K562 (cell line): ENCODE measurements around the gene TLCD4. TPM values are rescaled to one million over a fixed set of nuclear protein-coding genes. Genes with fewer than 3 reads are reported as not detected.

ENCODE experiments used
- ATF7 ChIP-seq: fragments of 450-650 bp; IDR thresholded peaks from 2 replicates; pipeline ENCODE4 v1.7.1; 2014; ENCODE audit warnings: mild to moderate bottlenecking, moderate library complexity
- CBX3 ChIP-seq, 2 experiments: IDR thresholded peaks; 1 replicate in 1 of 2; 2 replicates in 1 of 2; pipeline ENCODE4 v1.6.1; 2012; ENCODE audit warnings: inconsistent platforms in 2 of 2, low read length in 2 of 2, borderline replicate concordance in 1 of 2, control low read depth in 1 of 2
- CCNT2 ChIP-seq: IDR thresholded peaks from 2 replicates; pipeline ENCODE4 v1.6.1; 2011; ENCODE audit warnings: borderline replicate concordance, low read depth, mild to moderate bottlenecking, moderate library complexity, mixed read lengths, low read length; ENCODE audit not compliant: insufficient read length; ENCODE audit errors: extremely low read depth
- DPF2 ChIP-seq: fragments of 450-650 bp; IDR thresholded peaks from 2 replicates; pipeline ENCODE4 v1.6.1; 2016
- ELF1 ChIP-seq: fragments of 200-800 bp; sonication (Bioruptor generic); IDR thresholded peaks from 2 replicates; pipeline ENCODE4 v1.6.1; 2016; ENCODE audit warnings: missing genetic modification characterization, missing compliant biosample characterization
- MNT ChIP-seq, 2 experiments: fragments of 450-650 bp; conservative IDR thresholded peaks; 2 replicates each; pipeline ENCODE4 v1.6.1; 2017; ENCODE audit warnings: mild to moderate bottlenecking in 2 of 2, moderate library complexity in 2 of 2
- PHF20 ChIP-seq: fragments of 450-650 bp; IDR thresholded peaks from 2 replicates; pipeline ENCODE4 v1.6.1; 2018; ENCODE audit not compliant: partially characterized antibody
- TAF1 ChIP-seq: IDR thresholded peaks from 2 replicates; pipeline ENCODE4 v1.6.1; 2011; ENCODE audit warnings: mild to moderate bottlenecking, low read length, moderate library complexity; ENCODE audit not compliant: insufficient read depth, control insufficient read depth, severe bottlenecking; ENCODE audit errors: extremely low read depth
- ZNF592 ChIP-seq: fragments of 450-650 bp; IDR thresholded peaks from 2 replicates; pipeline ENCODE4 v1.6.1; 2017; ENCODE audit warnings: antibody characterized with exemption, mild to moderate bottlenecking
- polyA plus RNA-seq, 8 experiments: library from polyadenylated mRNA; depleted of rRNA in 4 of 8; stranded (reverse) in 5 of 8; unstranded in 3 of 8; fragments of >200 nt; fragmentation: Nextera tagmentation in 2 of 8; fragmentation: Illumina TruSeq in 1 of 8; extraction: Ambion mirVana in 2 of 8; extraction: Trizol in 1 of 8; gene quantifications; 2 replicates each; pipeline versions ENCODE4 v1.2.1 to v1.2.3, GENCODE V29; 2011 to 2014; ENCODE audit warnings: inconsistent platforms in 1 of 8, missing spikeins in 1 of 8
- total RNA-seq, 7 experiments: library from RNA; depleted of rRNA in 6 of 7; stranded (reverse); fragments of >200 nt in 6 of 7; fragmentation: Illumina TruSeq in 2 of 7; extraction: Trizol in 2 of 7; gene quantifications; 2 replicates each; pipeline versions ENCODE4 v1.2.1 to v1.2.3, GENCODE V29; 2011 to 2021; ENCODE audit warnings: low replicate concordance in 1 of 7
- TF ChIP-seq, protein P1 (sequence below), 3 experiments: fragments of 200-800 bp in 1 of 3; fragments of 250-450 bp in 1 of 3; fragments of 450-650 bp in 1 of 3; sonication (Bioruptor Pico) in 1 of 3; sonication (Bioruptor generic) in 1 of 3; formaldehyde crosslinking in 1 of 3; IDR thresholded peaks; 2 replicates each; pipeline versions ENCODE4 v1.6.1 to v1.8.0; 2016 to 2022; ENCODE audit warnings: mild to moderate bottlenecking in 2 of 3, missing genetic modification characterization in 2 of 3, missing compliant biosample characterization in 1 of 3, moderate library complexity in 1 of 3
- TF ChIP-seq, protein P2 (sequence below): fragments of 250-450 bp; sonication (Bioruptor Pico); IDR thresholded peaks from 2 replicates; pipeline ENCODE4 v1.8.0; 2022; ENCODE audit warnings: inconsistent platforms, mild to moderate bottlenecking, moderate library complexity, borderline replicate concordance
- TF ChIP-seq, protein P3 (sequence below): fragments of 450-650 bp; IDR thresholded peaks from 2 replicates; pipeline ENCODE4 v1.6.1; 2014; ENCODE audit warnings: low read depth, mild to moderate bottlenecking, moderate library complexity, borderline replicate concordance

TLCD4 gene
- total and polyA plus RNA-seq, 9 of the 15 experiments (the other 6 are each of a cell fraction or from before 2014, with no cell fraction given), result 3.5 to 19.8 (median 7.6) TPM

DNA sequence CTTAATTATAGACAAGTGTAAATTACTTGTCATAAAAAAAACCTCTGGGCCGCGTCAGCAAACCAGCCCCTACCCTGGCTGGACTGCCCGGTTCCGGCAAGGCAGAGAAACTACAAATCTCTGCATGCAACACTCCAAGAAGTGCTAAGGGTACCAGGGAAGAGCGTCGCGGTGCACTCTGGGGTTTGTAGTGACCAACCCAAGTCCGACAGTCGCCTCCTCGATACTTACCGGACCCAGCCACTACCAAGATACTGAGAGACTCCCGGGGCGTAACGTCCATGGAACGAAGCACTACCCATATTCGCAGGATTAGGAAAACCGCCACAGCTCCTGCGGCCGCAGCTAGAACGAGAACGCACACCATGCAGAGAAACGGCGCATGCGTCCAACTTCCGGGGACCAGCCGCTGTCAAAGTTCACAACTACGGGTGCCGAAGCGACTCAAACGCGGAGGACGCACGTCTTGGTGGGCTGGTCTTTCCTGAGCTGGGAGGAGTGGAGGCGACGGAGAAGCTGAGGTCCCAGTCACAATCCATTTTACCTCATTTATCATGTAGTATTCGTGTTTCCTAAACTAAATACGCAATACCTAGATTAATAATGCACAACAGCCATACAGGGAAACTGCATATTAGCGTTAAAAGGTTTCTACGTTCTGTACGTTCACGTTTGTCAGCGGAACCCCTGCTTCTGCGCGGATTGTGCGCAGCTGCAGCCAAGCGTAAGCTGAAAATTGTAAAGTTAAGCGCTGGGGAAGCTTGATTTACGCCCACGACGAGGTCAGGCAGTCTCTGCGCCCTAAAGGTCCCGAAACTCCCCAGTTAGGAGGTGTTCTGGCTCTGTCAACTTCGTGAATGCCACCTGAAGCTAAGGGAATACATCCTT, 44.4 kb upstream of the TLCD4 start, which contains the start of gene ALG14 (continued):
- peak; percentile 89 for TF ChIP-seq PHF20
- TF ChIP-seq CCNT2, result no peak
- TF ChIP-seq TAF1, result peak; percentile 41
- no peak; a peak in 1 of 3 replicates for TF ChIP-seq CBX3 (IDR thresholded peaks at IDR 0.05; ENCODE audit: borderline replicate concordance in 1 of 2, low read length in 2 of 2)
- TF ChIP-seq ELF1, result peak; percentile 95
- TF ChIP-seq, protein P1, sequence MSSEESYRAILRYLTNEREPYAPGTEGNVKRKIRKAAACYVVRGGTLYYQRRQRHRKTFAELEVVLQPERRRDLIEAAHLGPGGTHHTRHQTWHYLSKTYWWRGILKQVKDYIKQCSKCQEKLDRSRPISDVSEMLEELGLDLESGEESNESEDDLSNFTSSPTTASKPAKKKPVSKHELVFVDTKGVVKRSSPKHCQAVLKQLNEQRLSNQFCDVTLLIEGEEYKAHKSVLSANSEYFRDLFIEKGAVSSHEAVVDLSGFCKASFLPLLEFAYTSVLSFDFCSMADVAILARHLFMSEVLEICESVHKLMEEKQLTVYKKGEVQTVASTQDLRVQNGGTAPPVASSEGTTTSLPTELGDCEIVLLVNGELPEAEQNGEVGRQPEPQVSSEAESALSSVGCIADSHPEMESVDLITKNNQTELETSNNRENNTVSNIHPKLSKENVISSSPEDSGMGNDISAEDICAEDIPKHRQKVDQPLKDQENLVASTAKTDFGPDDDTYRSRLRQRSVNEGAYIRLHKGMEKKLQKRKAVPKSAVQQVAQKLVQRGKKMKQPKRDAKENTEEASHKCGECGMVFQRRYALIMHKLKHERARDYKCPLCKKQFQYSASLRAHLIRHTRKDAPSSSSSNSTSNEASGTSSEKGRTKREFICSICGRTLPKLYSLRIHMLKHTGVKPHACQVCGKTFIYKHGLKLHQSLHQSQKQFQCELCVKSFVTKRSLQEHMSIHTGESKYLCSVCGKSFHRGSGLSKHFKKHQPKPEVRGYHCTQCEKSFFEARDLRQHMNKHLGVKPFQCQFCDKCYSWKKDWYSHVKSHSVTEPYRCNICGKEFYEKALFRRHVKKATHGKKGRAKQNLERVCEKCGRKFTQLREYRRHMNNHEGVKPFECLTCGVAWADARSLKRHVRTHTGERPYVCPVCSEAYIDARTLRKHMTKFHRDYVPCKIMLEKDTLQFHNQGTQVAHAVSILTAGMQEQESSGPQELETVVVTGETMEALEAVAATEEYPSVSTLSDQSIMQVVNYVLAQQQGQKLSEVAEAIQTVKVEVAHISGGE (CRISPR knock-in tag; IDR thresholded peaks at IDR 0.05), result no peak
- TF ChIP-seq, protein P2, sequence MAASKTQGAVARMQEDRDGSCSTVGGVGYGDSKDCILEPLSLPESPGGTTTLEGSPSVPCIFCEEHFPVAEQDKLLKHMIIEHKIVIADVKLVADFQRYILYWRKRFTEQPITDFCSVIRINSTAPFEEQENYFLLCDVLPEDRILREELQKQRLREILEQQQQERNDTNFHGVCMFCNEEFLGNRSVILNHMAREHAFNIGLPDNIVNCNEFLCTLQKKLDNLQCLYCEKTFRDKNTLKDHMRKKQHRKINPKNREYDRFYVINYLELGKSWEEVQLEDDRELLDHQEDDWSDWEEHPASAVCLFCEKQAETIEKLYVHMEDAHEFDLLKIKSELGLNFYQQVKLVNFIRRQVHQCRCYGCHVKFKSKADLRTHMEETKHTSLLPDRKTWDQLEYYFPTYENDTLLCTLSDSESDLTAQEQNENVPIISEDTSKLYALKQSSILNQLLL, result no peak
- peak; percentile 54; the same call in 1 of the 2 replicates for TF ChIP-seq ZNF592
- peak; percentile 77 for TF ChIP-seq ATF7
- TF ChIP-seq DPF2, result no peak; the same call in 1 of the 2 replicates
- TF ChIP-seq, protein P3, sequence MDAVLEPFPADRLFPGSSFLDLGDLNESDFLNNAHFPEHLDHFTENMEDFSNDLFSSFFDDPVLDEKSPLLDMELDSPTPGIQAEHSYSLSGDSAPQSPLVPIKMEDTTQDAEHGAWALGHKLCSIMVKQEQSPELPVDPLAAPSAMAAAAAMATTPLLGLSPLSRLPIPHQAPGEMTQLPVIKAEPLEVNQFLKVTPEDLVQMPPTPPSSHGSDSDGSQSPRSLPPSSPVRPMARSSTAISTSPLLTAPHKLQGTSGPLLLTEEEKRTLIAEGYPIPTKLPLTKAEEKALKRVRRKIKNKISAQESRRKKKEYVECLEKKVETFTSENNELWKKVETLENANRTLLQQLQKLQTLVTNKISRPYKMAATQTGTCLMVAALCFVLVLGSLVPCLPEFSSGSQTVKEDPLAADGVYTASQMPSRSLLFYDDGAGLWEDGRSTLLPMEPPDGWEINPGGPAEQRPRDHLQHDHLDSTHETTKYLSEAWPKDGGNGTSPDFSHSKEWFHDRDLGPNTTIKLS, result peak; percentile 94; the same call in 1 of the 2 replicates
- peak; percentile 86 to 90 for TF ChIP-seq MNT (conservative IDR thresholded peaks at IDR 0.05)
